Hepatocyte (in vitro differentiated cells): ENCODE results near the gene OPTC. TPM values are rescaled to one million over a fixed set of nuclear protein-coding genes. Genes with fewer than 3 reads are reported as not detected.

Experiments used
- DNase-seq: peaks from one replicate; pipeline ENCODE4 v3.0.0-alpha.2; 2016; ENCODE audit warnings: low spot score
- H2AFZ ChIP-seq: fragments of 200-600 bp; sonication (generic); 2 replicates; pipeline ENCODE4 v1.6.0; 2016; ENCODE audit warnings: antibody characterized with exemption, mild to moderate bottlenecking
- H3K27ac ChIP-seq: fragments of 200-600 bp; sonication (generic); 2 replicates; pipeline ENCODE4 v1.5.1; 2016; ENCODE audit warnings: mild to moderate bottlenecking
- H3K27me3 ChIP-seq: fragments of 200-600 bp; sonication (generic); 2 replicates; pipeline ENCODE4 v1.6.1; 2016
- H3K36me3 ChIP-seq: fragments of 200-600 bp; sonication (generic); replicated peaks from 2 replicates; pipeline ENCODE4 v1.5.1; 2016; ENCODE audit warnings: low read depth; ENCODE audit not compliant: insufficient read depth
- H3K4me1 ChIP-seq: fragments of 200-600 bp; sonication (generic); 2 replicates; pipeline ENCODE4 v1.5.1; 2016; ENCODE audit warnings: mild to moderate bottlenecking, moderate library complexity; ENCODE audit not compliant: insufficient read depth
- H3K4me2 ChIP-seq: fragments of 200-600 bp; sonication (generic); 2 replicates; pipeline ENCODE4 v1.6.0; 2016
- H3K4me3 ChIP-seq: fragments of 200-600 bp; sonication (generic); 2 replicates; pipeline ENCODE4 v1.5.1; 2016; ENCODE audit warnings: mild to moderate bottlenecking
- H3K79me2 ChIP-seq: fragments of 200-600 bp; sonication (generic); 2 replicates; pipeline ENCODE4 v1.6.0; 2017; ENCODE audit warnings: mild to moderate bottlenecking
- H3K9me2 ChIP-seq: fragments of 200-600 bp; sonication (generic); replicated peaks from 2 replicates; pipeline ENCODE4 v1.6.0; 2017; ENCODE audit warnings: mild to moderate bottlenecking; ENCODE audit not compliant: insufficient read depth
- H3K9me3 ChIP-seq: fragments of 200-600 bp; sonication (generic); 2 replicates; pipeline ENCODE4 v1.5.1; 2016; ENCODE audit warnings: low read depth, mild to moderate bottlenecking
- H4K20me1 ChIP-seq: fragments of 200-600 bp; sonication (generic); 2 replicates; pipeline ENCODE4 v1.6.0; 2016; ENCODE audit warnings: mild to moderate bottlenecking; ENCODE audit not compliant: insufficient read depth, poor library complexity, severe bottlenecking
- EZH2 ChIP-seq: fragments of 200-600 bp; sonication (generic); IDR thresholded peaks from 2 replicates; pipeline ENCODE4 v1.6.1; 2016; ENCODE audit warnings: antibody characterized with exemption, mild to moderate bottlenecking, borderline replicate concordance
- EZH2phosphoT487 ChIP-seq: fragments of 200-600 bp; sonication (generic); IDR thresholded peaks from one replicate; pipeline ENCODE4 v1.6.1; 2018; ENCODE audit warnings: antibody characterized with exemption, mild to moderate bottlenecking, low read depth, moderate library complexity; ENCODE audit not compliant: unreplicated experiment, severe bottlenecking
- WGBS: methylation state at CpG from one replicate; pipeline ENCODE4 v1.1.6; 2016; ENCODE audit warnings: low lambda C conversion rate; ENCODE audit errors: missing lambda C conversion rate; 5-methylcytosine and 5-hydroxymethylcytosine counted together
- polyA plus RNA-seq: library from polyadenylated mRNA; unstranded; fragments of >200 nt; fragmentation: Nextera tagmentation; extraction: Ambion mirVana; gene quantifications from 2 replicates; pipeline ENCODE4 v1.2.1, GENCODE V29; 2016
- total RNA-seq: library from RNA; depleted of rRNA; stranded (reverse); fragments of >200 nt; gene quantifications from 2 replicates; pipeline ENCODE4 v1.2.3, GENCODE V29; 2014
- TF ChIP-seq, protein P1 (sequence below): fragments of 200-600 bp; sonication (generic); IDR thresholded peaks from 2 replicates; pipeline ENCODE4 v1.5.1; 2016; ENCODE audit warnings: antibody characterized with exemption, mild to moderate bottlenecking; ENCODE audit not compliant: poor library complexity

OPTC gene
- total and polyA plus RNA-seq, 2 experiments from 2014 or later, result 0.28 TPM; not detected in 1

DNA sequence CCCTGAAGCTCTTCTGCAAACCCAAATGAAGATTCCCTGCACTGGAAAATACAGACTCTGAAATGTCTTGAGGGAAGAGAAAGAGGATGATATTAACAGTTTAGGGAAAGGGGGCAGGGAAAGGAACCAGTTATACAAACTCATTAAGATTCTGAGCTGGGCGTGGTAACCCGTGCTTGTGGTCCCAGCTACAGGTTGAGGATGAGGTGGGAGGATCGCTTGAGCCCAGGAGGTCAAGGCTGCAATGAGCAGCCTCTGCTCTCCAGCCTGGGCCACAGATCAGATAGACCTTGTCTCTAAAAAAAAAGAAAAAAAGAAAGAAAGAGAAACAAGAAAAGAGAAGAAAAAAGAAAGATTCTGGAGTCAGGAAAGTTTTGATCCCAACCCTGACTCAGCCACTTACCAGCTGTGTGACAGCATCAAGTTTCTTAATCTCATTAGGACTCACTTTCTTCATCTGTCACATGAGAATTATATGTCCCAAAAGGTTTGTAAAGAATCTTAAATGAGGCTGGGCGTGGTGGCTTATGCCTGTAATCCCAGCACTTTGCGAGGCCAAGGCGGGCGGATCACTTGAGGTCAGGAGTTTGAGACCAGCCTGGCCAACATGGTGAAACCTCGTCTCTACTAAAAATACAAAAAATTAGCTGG, 53.9 kb downstream of the OPTC start:
- Histone ChIP-seq H3K27ac (no peak overlapping the region), H3K9me2 (no peaks in the 10 kb centered on the region), H3K79me2 (no peaks in the 10 kb centered on the region), H4K20me1 (no peaks in the 10 kb centered on the region), H3K27me3 (no peaks in the 10 kb centered on the region), H3K4me3 (no peak overlapping the region), H3K9me3 (no peaks in the 10 kb centered on the region), H3K4me2 (no peak overlapping the region), H2AFZ (no peak overlapping the region), H3K36me3 (no peaks in the 10 kb centered on the region), H3K4me1 (peaks cover 20% of the 10 kb centered on the region)
- TF ChIP-seq, protein P1, sequence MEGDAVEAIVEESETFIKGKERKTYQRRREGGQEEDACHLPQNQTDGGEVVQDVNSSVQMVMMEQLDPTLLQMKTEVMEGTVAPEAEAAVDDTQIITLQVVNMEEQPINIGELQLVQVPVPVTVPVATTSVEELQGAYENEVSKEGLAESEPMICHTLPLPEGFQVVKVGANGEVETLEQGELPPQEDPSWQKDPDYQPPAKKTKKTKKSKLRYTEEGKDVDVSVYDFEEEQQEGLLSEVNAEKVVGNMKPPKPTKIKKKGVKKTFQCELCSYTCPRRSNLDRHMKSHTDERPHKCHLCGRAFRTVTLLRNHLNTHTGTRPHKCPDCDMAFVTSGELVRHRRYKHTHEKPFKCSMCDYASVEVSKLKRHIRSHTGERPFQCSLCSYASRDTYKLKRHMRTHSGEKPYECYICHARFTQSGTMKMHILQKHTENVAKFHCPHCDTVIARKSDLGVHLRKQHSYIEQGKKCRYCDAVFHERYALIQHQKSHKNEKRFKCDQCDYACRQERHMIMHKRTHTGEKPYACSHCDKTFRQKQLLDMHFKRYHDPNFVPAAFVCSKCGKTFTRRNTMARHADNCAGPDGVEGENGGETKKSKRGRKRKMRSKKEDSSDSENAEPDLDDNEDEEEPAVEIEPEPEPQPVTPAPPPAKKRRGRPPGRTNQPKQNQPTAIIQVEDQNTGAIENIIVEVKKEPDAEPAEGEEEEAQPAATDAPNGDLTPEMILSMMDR, result no peak
- no peak for TF ChIP-seq EZH2
- no peak for DNase-seq
- WGBS, result 76% methylated on average over 8 of the region's 8 CpGs

DNA sequence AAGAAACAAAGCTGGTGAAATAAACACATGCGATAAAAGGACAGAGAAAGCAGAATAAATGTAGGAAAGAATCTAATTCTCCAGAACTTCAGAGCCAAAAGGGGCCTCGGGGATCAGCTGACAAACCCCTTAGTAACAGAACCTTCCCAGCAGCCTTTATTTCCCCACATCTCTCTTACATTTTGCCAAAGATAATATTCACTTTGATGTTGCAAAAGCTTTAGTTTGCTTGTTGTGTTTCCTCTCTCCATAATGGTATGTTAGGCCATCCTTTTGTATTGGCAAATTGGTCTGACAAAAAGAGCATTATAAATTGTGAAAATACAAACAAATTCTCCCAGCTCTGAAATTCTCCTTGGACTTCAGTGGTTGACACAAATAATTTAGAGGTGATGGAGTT, 54.9 kb downstream of the OPTC start:
- DNase-seq, result no peak
- peaks cover 20% of the 10 kb centered on the region for H3K4me1 ChIP-seq
- no peak overlapping the region for H3K27ac ChIP-seq
- H3K27me3 ChIP-seq, result no peaks in the 10 kb centered on the region
- no peaks in the 10 kb centered on the region for H3K9me2 ChIP-seq
- 62% methylated on average over 2 of the region's 2 CpGs for WGBS
- no peak overlapping the region for H2AFZ ChIP-seq
- H3K4me3 ChIP-seq, result no peak overlapping the region
- no peaks in the 10 kb centered on the region for H3K9me3 ChIP-seq
- H3K36me3 ChIP-seq, result no peaks in the 10 kb centered on the region
- H3K79me2 ChIP-seq, result no peaks in the 10 kb centered on the region
- no peaks in the 10 kb centered on the region for H4K20me1 ChIP-seq
- TF ChIP-seq EZH2phosphoT487, result no peak
- no peak for TF ChIP-seq EZH2
- TF ChIP-seq, protein P1, result no peak
- no peak overlapping the region for H3K4me2 ChIP-seq

DNA sequence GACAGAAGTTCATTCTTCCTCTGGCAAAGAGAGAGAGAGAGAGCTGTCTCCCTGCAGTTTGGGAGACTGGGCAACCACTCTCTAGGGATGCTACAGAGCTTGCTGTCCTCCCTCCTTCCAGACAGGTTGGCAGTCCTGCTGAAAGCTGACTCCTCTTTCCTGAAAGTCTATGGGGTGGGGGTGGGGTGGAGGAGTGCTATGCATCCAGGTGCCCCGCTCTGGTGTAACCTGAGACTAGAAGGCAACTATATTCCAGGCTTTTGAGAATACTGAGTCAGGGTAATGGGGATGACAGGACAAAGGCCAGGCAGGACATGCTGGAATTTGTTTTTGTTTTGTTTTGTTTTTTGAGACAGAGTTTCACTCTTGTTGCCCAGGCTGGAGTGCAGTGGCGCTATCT, 55.4 kb downstream of the OPTC start:
- no peak for TF ChIP-seq EZH2
- TF ChIP-seq, protein P1, result no peak
- TF ChIP-seq EZH2phosphoT487, result no peak
- H3K36me3 ChIP-seq, result no peaks in the 10 kb centered on the region
- no peak for DNase-seq
- no peaks in the 10 kb centered on the region for H3K27me3 ChIP-seq
- H3K79me2 ChIP-seq, result no peaks in the 10 kb centered on the region
- no peaks in the 10 kb centered on the region for H3K9me3 ChIP-seq
- 77% methylated on average over 2 of the region's 2 CpGs for WGBS
- H2AFZ ChIP-seq, result no peak overlapping the region
- H3K27ac ChIP-seq, result no peak overlapping the region
- H3K4me1 ChIP-seq, result peaks cover 17% of the 10 kb centered on the region
- no peak overlapping the region for H3K4me3 ChIP-seq
- no peak overlapping the region for H3K4me2 ChIP-seq
- H3K9me2 ChIP-seq, result no peaks in the 10 kb centered on the region
- no peaks in the 10 kb centered on the region for H4K20me1 ChIP-seq
